ENCODE data around the gene GAL. TPM values are rescaled to one million over a fixed set of nuclear protein-coding genes. Genes with fewer than 3 reads are reported as not detected.

Gene GAL
- total RNA-seq, 1 experiment from 2014 or later, result 65.2 TPM

DNA sequence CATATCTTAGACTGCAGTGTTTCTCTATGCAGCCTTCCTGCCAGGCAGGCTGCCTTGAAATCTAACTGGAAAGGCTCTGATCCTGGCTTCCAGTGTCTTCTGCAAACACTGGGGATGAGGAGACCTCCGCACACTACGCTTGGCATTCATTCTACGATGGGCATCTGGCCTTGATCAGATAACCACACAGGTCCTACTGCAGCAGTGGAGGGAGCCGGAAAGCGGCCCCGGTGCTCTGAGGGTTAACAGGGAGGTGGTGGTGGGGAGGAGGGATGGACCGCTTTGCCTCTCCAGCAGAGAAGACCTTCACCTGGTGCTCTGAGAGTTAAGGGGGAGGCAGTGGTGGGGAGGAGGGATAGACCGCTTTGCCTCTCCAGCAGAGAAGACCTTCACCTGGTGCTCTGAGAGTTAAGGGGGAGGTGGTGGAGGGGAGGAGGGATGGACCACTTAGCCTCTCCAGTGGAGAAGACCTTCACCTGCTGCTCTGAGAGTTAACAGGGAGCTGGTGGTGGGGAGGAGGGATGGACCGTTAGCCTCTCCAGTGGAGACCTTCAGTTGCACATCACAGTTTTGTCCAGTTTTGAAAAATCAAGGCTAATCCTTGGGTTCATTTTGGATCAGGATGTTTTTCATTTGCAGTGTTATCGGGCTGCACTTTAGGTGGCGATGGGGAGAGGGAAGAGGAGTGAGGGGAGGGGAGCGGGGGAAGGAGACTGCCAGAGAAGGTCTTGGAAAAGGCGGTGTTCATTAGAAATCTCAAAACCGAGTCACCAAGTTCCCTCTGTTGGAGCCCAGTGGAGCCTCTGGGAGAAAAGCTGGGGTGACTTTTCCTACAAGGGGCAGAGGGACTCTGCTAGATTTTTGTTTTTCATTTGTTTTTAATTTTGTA is 5.6 kb downstream of the GAL start:
- Histone ChIP-seq H3K9me3 (ENCODE audit: control insufficient read depth, low read depth, low read length) (no peaks in the 10 kb centered on the region), H3K4me1 (ENCODE audit: insufficient read depth, low read length) (peaks cover 2% of the 10 kb centered on the region; the same call in 1 of the 2 replicates), H2BK15ac (ENCODE audit: low read depth, low read length) (no peak overlapping the region), H2BK20ac (ENCODE audit: low read depth, low read length, poor library complexity, severe bottlenecking) (no peak overlapping the region), H3K79me2 (ENCODE audit: insufficient read depth, low read length) (no peaks in the 10 kb centered on the region), H2AK5ac (ENCODE audit: insufficient read length, low read length) (no peak overlapping the region), H3K27me3 (ENCODE audit: insufficient read depth, low read length) (peaks cover 9% of the 10 kb centered on the region; the same call in 1 of the 2 replicates), H3K23me2 (ENCODE audit: insufficient read length, low read depth, low read length, poor library complexity, severe bottlenecking) (peaks cover 3% of the 10 kb centered on the region), H4K20me1 (ENCODE audit: control insufficient read depth, insufficient read depth, insufficient read length) (no peaks in the 10 kb centered on the region), H3K4ac (ENCODE audit: low read depth, low read length) (no peak overlapping the region), H3K4me2 (ENCODE audit: insufficient read depth, insufficient read length, low read length) (peak overlapping the region; percentile 22), H2AFZ (ENCODE audit: low read length) (no peak overlapping the region), H3T11ph (ENCODE audit: low read length) (no peak overlapping the region), H4K8ac (replicated peaks; ENCODE audit: insufficient read length, low read depth, low read length) (no peak overlapping the region), H2BK5ac (ENCODE audit: insufficient read length, low read length) (no peak overlapping the region), H2BK120ac (ENCODE audit: low read depth, low read length, poor library complexity, severe bottlenecking) (no peak overlapping the region), H3K27ac (ENCODE audit: insufficient read length, low read depth, low read length) (no peak overlapping the region), H2BK12ac (ENCODE audit: insufficient read length, low read depth, low read length) (no peak overlapping the region), H3K14ac (ENCODE audit: insufficient read depth, low read length) (no peak overlapping the region), H4K5ac (ENCODE audit: insufficient read length, low read depth, low read length) (no peak overlapping the region), H3K56ac (ENCODE audit: insufficient read length, low read depth, low read length) (no peak overlapping the region), H4K91ac (ENCODE audit: insufficient read length, low read depth, low read length) (no peak overlapping the region), H3K18ac (ENCODE audit: insufficient read length, low read depth, low read length) (no peak overlapping the region), H3K79me1 (ENCODE audit: insufficient read depth, low read depth, low read length, poor library complexity, severe bottlenecking) (no peaks in the 10 kb centered on the region), H3K9ac (ENCODE audit: extremely low read depth, insufficient read length, low read length) (no peak overlapping the region), H3K23ac (ENCODE audit: insufficient read length, low read depth, low read length) (no peak overlapping the region)
- DNase-seq, result no peak
- no CpG with 5 or more reads among the region's 14 CpGs for WGBS (ENCODE audit: extremely low coverage, insufficient read length, low lambda C conversion rate)
- H3K9me3 Mint-ChIP-seq, result no peaks in the 10 kb centered on the region
- H3K4me3 Mint-ChIP-seq, result peak overlapping the region in 1 of 2 experiments; percentile 64; a peak in 2 of 5 replicates
- TF ChIP-seq, protein P1, sequence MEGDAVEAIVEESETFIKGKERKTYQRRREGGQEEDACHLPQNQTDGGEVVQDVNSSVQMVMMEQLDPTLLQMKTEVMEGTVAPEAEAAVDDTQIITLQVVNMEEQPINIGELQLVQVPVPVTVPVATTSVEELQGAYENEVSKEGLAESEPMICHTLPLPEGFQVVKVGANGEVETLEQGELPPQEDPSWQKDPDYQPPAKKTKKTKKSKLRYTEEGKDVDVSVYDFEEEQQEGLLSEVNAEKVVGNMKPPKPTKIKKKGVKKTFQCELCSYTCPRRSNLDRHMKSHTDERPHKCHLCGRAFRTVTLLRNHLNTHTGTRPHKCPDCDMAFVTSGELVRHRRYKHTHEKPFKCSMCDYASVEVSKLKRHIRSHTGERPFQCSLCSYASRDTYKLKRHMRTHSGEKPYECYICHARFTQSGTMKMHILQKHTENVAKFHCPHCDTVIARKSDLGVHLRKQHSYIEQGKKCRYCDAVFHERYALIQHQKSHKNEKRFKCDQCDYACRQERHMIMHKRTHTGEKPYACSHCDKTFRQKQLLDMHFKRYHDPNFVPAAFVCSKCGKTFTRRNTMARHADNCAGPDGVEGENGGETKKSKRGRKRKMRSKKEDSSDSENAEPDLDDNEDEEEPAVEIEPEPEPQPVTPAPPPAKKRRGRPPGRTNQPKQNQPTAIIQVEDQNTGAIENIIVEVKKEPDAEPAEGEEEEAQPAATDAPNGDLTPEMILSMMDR (conservative IDR thresholded peaks at IDR 0.05), result no peak
- H3K4me1 Mint-ChIP-seq, result peaks cover 44 to 59% of the 10 kb centered on the region in 2 experiments
- peaks cover 15% of the 10 kb centered on the region for H3K27me3 Mint-ChIP-seq (ENCODE audit: low read depth)
- peaks cover 3 to 53% (median 32%) of the 10 kb centered on the region in 3 experiments for H3K36me3 Mint-ChIP-seq (ENCODE audit: insufficient read depth in 1 of 3, low read depth in 3 of 3)
- H3K27ac Mint-ChIP-seq, result no peak overlapping the region; a peak in 1 of 7 replicates
